NCI-H1048 (cell line): Measurements from ENCODE around the gene TRIM69.

Experiments used
- DNase-seq: peaks from one replicate; lab custom pipeline; 2025; lab: John Stamatoyannopoulos, UW

Gene TRIM69

DNA sequence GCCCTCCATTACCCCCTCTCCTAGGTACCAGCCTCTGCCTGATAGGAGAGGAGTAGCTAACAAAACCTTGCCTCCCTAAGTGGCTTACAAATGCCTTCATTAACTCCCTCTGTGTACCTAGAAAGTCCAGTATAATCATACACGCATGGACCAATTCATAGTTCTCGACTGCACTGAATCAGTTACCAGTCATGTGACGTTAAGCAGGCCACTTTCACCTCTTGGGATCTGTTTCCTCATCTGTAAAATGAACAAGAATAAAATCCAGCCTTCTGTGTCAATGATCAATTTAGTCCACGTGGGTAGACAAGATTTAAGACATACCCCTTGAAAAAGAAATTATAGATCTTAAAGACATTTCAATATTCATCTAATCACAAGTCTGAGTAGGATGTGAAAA is 72.2 kb downstream of the TRIM69 start:
- DNase-seq, result no peak

DNA sequence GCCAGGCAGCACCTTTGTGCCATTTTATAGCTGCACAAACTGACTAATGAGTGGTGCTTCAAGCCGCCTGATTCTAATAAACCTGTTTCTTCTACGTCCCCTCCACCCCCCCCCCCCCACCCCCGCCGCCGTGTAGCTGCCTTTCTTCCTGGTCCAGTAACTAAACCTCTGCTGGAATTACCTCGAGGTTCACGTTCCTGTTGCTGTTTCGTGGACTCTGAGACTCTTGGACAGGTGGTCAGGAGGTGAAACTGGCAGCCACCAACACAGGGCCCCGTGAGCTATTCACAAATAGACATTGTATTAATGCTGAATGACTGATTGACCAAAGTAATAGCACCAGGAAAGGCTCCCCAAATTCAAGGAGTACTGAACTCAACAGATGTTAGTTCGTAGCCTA is 73.9 kb downstream of the TRIM69 start:
- DNase-seq, result no peak

DNA sequence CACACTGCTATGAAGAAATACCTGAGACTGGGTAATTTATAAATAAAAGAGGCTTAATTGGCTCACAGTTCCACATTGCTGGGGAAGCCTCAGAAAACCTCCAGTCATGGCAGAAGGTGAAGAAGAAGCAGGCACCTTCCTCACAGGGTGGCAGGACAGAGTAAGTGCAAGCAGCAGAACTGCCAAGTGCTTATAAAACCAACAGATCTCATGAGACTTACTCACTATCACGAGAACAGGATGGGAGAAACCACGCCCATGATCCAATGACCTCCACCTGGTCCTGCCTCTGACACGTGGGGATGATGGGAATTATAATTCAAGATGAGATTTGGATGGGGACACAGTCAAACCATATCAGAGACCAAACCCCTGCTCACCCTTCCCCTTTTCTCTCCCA is 75.0 kb downstream of the TRIM69 start:
- no peak for DNase-seq

DNA sequence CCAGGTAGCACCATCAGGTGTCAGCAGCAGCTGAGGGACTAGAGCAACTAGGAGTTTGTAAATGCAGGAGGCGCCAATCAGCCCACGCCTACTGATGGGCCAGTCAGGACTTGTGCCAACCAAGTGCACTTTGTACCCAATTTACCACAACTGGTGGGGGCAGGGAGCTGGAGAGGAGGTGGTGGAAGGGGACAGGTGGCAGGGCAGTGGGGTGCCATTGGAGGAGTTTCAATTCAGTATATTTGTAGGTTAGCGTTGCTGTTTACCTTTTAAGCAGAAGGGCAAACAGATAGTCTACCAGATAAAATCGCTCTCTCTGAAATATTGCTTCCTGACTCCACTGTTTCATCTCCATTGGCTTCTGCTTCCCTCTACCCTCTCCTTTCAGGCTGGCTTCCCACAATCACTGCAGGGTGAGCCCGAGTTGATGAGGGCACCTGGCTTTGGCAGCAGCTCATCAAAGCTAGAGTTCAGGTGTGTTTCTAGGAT is 75.7 kb downstream of the TRIM69 start:
- DNase-seq, result no peak

DNA sequence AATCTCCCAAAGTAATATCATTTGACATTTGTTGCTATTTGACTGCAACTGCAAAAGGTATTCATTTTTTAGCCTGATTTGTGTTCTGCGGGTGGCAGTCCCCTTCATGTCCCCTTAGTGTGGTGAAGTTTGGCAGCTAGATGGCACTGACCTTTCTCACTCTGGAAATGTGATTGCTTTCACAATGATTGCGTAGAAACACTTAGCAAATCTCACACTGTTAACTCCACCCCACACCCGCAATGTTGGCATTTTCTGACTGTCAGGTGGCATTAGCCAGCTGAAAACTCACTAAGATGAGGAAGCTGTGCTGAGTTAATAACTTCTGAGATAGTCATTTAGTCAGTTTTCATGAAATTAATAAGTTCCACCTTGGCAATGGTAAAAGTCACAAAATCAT is 76.9 kb downstream of the TRIM69 start:
- no peak for DNase-seq
